GM12878 (cell line): ENCODE data around the gene ADAMTS3. TPM values are rescaled to one million over a fixed set of nuclear protein-coding genes. Genes with fewer than 3 reads are reported as not detected.

Experiments
- ATAC-seq: fragments of 200-7000 bp; cut with Tn5 transposase; 3 replicates; pipeline ENCODE4 v1.9.1; 2020; ENCODE audit warnings: mild to moderate bottlenecking, moderate library complexity
- BruUV-seq: library from RNA; stranded (reverse); fragments of 400-500 nt; replicated peaks from 2 replicates; lab custom pipeline; 2021; lab: Mats Ljungman, UMichigan
- CTCF ChIA-PET: fragments of 300-600 bp; sonication (Branson Sonifier 250); formaldehyde crosslinking; extraction: SDS; loops from one replicate; lab custom pipeline; 2021; ENCODE audit warnings: inconsistent platforms; lab: Yijun Ruan, JAX
- POLR2A ChIA-PET: fragments of 350-600 bp; formaldehyde crosslinking; extraction: SDS; loops from one replicate; lab custom pipeline; 2021; ENCODE audit warnings: inconsistent platforms; lab: Charles Lee
- RAD21 ChIA-PET: fragments of 300-600 bp; sonication (Branson Sonifier 250); formaldehyde crosslinking; loops from one replicate; lab custom pipeline; 2023; ENCODE audit warnings: antibody characterized with exemption; ENCODE audit not compliant: unreplicated experiment; lab: Charles Lee
- SMC1A ChIA-PET: fragments of 300-600 bp; sonication (Branson Sonifier 250); formaldehyde crosslinking; loops from one replicate; lab custom pipeline; 2023; ENCODE audit not compliant: unreplicated experiment, uncharacterized antibody; lab: Charles Lee
- DNase-seq: peaks from one replicate; pipeline ENCODE4 v3.0.0-alpha.2; 2011; ENCODE audit warnings: low read depth, low spot score
- FAIRE-seq: peaks from 3 replicates; lab custom pipeline; 2011; peaks lifted over from hg19 to GRCh38; lab: Jason Lieb, UNC
- H2AFZ ChIP-seq: 2 replicates; pipeline ENCODE4 v1.6.0; 2011; ENCODE audit warnings: low read depth, low read length, control low read depth; ENCODE audit not compliant: control insufficient read depth
- H3K27ac ChIP-seq: 2 replicates; pipeline ENCODE4 v1.5.1; 2011; ENCODE audit warnings: control low read depth; ENCODE audit not compliant: control insufficient read depth, insufficient read depth
- H3K27me3 ChIP-seq, 2 experiments: replicated peaks in 1 of 2; 2 replicates each; pipeline versions ENCODE4 v1.6.0 to v1.6.1; 2011; ENCODE audit warnings: low read length in 1 of 2; ENCODE audit not compliant: control insufficient read depth in 2 of 2, insufficient read depth in 2 of 2
- H3K36me3 ChIP-seq, 2 experiments: 2 replicates each; pipeline ENCODE4 v1.5.1; 2011; ENCODE audit warnings: low read length in 1 of 2; ENCODE audit not compliant: control insufficient read depth in 2 of 2, insufficient read depth in 2 of 2
- H3K4me1 ChIP-seq: 2 replicates; pipeline ENCODE4 v1.6.1; 2011; ENCODE audit warnings: mild to moderate bottlenecking, low read length, moderate library complexity, mixed read lengths; ENCODE audit not compliant: control insufficient read depth, insufficient read depth
- H3K4me2 ChIP-seq: 2 replicates; pipeline ENCODE4 v1.6.0; 2011; ENCODE audit warnings: control low read depth; ENCODE audit not compliant: control insufficient read depth, insufficient read depth
- H3K4me3 ChIP-seq: fragments of 200-600 bp; sonication (generic); 2 replicates; pipeline ENCODE4 v1.5.1; 2016
- H3K79me2 ChIP-seq: 2 replicates; pipeline ENCODE4 v1.6.0; 2011; ENCODE audit warnings: low read length; ENCODE audit not compliant: control insufficient read depth, insufficient read depth
- H3K9ac ChIP-seq: 2 replicates; pipeline ENCODE4 v1.8.0; 2011; ENCODE audit warnings: low read length, control low read depth, mixed read lengths; ENCODE audit not compliant: control insufficient read depth, insufficient read depth
- H3K9me3 ChIP-seq: replicated peaks from 3 replicates; pipeline ENCODE4 v1.5.1; 2011; ENCODE audit warnings: mild to moderate bottlenecking, low read length; ENCODE audit not compliant: control insufficient read depth, insufficient read depth
- H4K20me1 ChIP-seq: 2 replicates; pipeline ENCODE4 v1.6.0; 2011; ENCODE audit not compliant: control insufficient read depth, insufficient read depth
- ATF3 ChIP-seq: IDR thresholded peaks from 2 replicates; pipeline ENCODE4 v1.6.1; 2011; ENCODE audit warnings: low read depth, mild to moderate bottlenecking, low read length, moderate library complexity, borderline replicate concordance; ENCODE audit errors: extremely low read depth
- CBX3 ChIP-seq: fragments of 200-600 bp; sonication (generic); IDR thresholded peaks from 2 replicates; pipeline ENCODE4 v1.6.1; 2016; ENCODE audit warnings: low read depth, borderline replicate concordance
- CEBPZ ChIP-seq: fragments of 150-350 bp; IDR thresholded peaks from 2 replicates; pipeline ENCODE4 v1.6.1; 2016; ENCODE audit warnings: low read depth, low read length
- CHD1 ChIP-seq: IDR thresholded peaks from 2 replicates; pipeline ENCODE4 v1.6.1; 2012; ENCODE audit warnings: low read depth, low read length, improper control_type of control experiment
- ELK1 ChIP-seq: IDR thresholded peaks from 2 replicates; pipeline ENCODE4 v1.6.1; 2012; ENCODE audit warnings: low read depth, low read length, improper control_type of control experiment
- GATAD2B ChIP-seq: fragments of 450-650 bp; conservative IDR thresholded peaks from 2 replicates; pipeline ENCODE4 v1.6.1; 2017; ENCODE audit warnings: low read depth, mild to moderate bottlenecking, moderate library complexity
- HDGF ChIP-seq: fragments of 450-650 bp; IDR thresholded peaks from 2 replicates; pipeline ENCODE4 v1.6.1; 2016; ENCODE audit warnings: antibody characterized with exemption
- IKZF1 ChIP-seq: fragments of 450-650 bp; conservative IDR thresholded peaks from 2 replicates; pipeline ENCODE4 v1.6.1; 2017; ENCODE audit warnings: antibody characterized with exemption, mild to moderate bottlenecking
- IRF3 ChIP-seq: fragments of 450-650 bp; IDR thresholded peaks from 2 replicates; pipeline ENCODE4 v1.6.1; 2014; ENCODE audit warnings: mild to moderate bottlenecking
- JUNB ChIP-seq: IDR thresholded peaks from 2 replicates; pipeline ENCODE4 v1.6.1; 2016; ENCODE audit warnings: antibody characterized with exemption, mild to moderate bottlenecking
- PBX3 ChIP-seq: IDR thresholded peaks from 2 replicates; pipeline ENCODE4 v1.6.1; 2011; ENCODE audit warnings: mild to moderate bottlenecking, low read depth, low read length, moderate library complexity; ENCODE audit not compliant: insufficient replicate concordance
- PKNOX1 ChIP-seq: fragments of 450-650 bp; IDR thresholded peaks from 2 replicates; pipeline ENCODE4 v1.6.1; 2016; ENCODE audit warnings: mild to moderate bottlenecking
- POLR2AphosphoS5 ChIP-seq: IDR thresholded peaks from 2 replicates; pipeline ENCODE4 v1.6.1; 2011; ENCODE audit warnings: mild to moderate bottlenecking, low read length, inconsistent platforms
- SMAD5 ChIP-seq: IDR thresholded peaks from 2 replicates; pipeline ENCODE4 v1.6.1; 2016; ENCODE audit warnings: antibody characterized with exemption, low read depth
- ZNF207 ChIP-seq: fragments of 450-650 bp; IDR thresholded peaks from 2 replicates; pipeline ENCODE4 v1.6.1; 2014; ENCODE audit warnings: antibody characterized with exemption, mild to moderate bottlenecking, borderline replicate concordance
- ZNF24 ChIP-seq: fragments of 450-650 bp; IDR thresholded peaks from 2 replicates; pipeline ENCODE4 v1.6.1; 2017; ENCODE audit warnings: antibody characterized with exemption, mild to moderate bottlenecking
- WGBS: methylation state at CpG from one replicate; pipeline ENCODE4 v1.1.6; 2016; ENCODE audit warnings: low lambda C conversion rate; ENCODE audit not compliant: insufficient replicate concordance, insufficient coverage; ENCODE audit errors: missing lambda C conversion rate; 5-methylcytosine and 5-hydroxymethylcytosine counted together
- in situ Hi-C: fragments of 300-500 bp; cut with MboI; formaldehyde crosslinking; loops from 9 replicates; pipeline ENCODE4 v1.14.3; 2018; ENCODE audit warnings: mixed read lengths
- intact Hi-C: fragments of 100-400 bp; cut with micrococcal nuclease; formaldehyde crosslinking; loops from one replicate; pipeline ENCODE4 v1.14.2; 2022; ENCODE audit not compliant: unreplicated experiment
- polyA plus RNA-seq, 11 experiments: library from polyadenylated mRNA; depleted of rRNA in 4 of 11; unstranded in 6 of 11; stranded (reverse) in 5 of 11; fragments of >200 nt; fragmentation: Nextera tagmentation in 4 of 11; fragmentation: Illumina TruSeq in 1 of 11; extraction: Ambion mirVana in 4 of 11; extraction: Trizol in 1 of 11; gene quantifications; 1 replicate in 1 of 11; 2 replicates in 10 of 11; pipeline versions ENCODE4 v1.2.1 to v1.2.3, GENCODE V29; 2011 to 2016; ENCODE audit warnings: inconsistent platforms in 2 of 11, missing spikeins in 2 of 11, low read depth in 1 of 11
- total RNA-seq, 4 experiments: library from RNA; depleted of rRNA in 3 of 4; stranded (reverse); fragments of >200 nt in 3 of 4; fragmentation: Illumina TruSeq in 1 of 4; extraction: Trizol in 1 of 4; gene quantifications; 2 replicates each; pipeline versions ENCODE4 v1.2.1 to v1.2.3, GENCODE V29; 2013 to 2021

Gene ADAMTS3
- total and polyA plus RNA-seq, 10 of the 15 experiments (the other 5 are each of a cell fraction or from before 2014, with no cell fraction given), result under 0.01 to 0.07 (median 0.02) TPM; not detected in 6

- Histone ChIP-seq H3K9ac (no peak overlapping the region), H3K27me3 (no peaks in the 10 kb centered on the region), H3K4me1 (no peaks in the 10 kb centered on the region), H3K4me2 (no peak overlapping the region), H2AFZ (no peak overlapping the region), H3K9me3 (no peaks in the 10 kb centered on the region), H3K4me3 (no peak overlapping the region), H3K36me3 (no peaks in the 10 kb centered on the region), H4K20me1 (no peaks in the 10 kb centered on the region), H3K27ac (no peak overlapping the region), H3K79me2 (no peaks in the 10 kb centered on the region)
- CTCF ChIA-PET, result no interaction called here
- RAD21 ChIA-PET, result no interaction called here
- DNase-seq (no peak), ATAC-seq (no peak), FAIRE-seq (no peak)
- no TSS peak for BruUV-seq
- no peak for TF ChIP-seq ZNF24
- no peak for TF ChIP-seq CEBPZ
- TF ChIP-seq IRF3, result no peak
- no peak for TF ChIP-seq GATAD2B
- no peak for TF ChIP-seq JUNB
- TF ChIP-seq CBX3, result no peak
- no peak for TF ChIP-seq PBX3
- TF ChIP-seq IKZF1, result no peak
- no peak for TF ChIP-seq POLR2AphosphoS5
- no peak for TF ChIP-seq ZNF207
- no peak for TF ChIP-seq CHD1
- no peak for TF ChIP-seq ATF3
- TF ChIP-seq ELK1, result no peak
- TF ChIP-seq HDGF, result no peak
- TF ChIP-seq PKNOX1, result no peak
- TF ChIP-seq SMAD5, result no peak
- SMC1A ChIA-PET, result interaction anchor here (1.0 kb wide), 1 partner anchor 18 kb away, joined by 3 read pairs; no protein-coding TSS in a partner anchor
- intact Hi-C loops, result no loop called here
- WGBS, result 23% methylated on average over 5 of the region's 5 CpGs
- POLR2A ChIA-PET, result no interaction called here
- in situ Hi-C loops, result no loop called here
Observed at GRCh38 chr4:72557021-72557420, 12.0 kb downstream of the ADAMTS3 start.
